ENCODE results near the gene GCM1.

Gene GCM1

DNA sequence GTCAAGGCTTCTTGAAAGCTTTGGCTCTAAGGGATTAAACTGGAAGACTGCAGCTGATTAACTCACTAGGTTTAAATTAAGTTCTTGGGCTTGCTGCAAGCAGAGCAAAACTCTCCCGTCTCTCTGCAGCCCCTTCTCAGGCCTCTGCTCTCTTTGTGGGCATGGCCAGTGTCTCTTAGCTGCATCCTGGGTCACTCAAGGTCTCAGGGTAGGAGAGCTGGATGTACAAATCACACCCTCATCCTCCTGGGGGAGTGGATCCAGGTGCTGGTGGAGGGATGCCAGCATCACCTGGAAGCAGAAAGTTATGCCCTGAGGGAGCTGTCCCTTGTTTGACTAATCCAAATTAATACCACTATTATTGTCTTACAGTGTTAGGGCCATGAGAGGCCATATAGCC lies 35.8 kb downstream of the GCM1 start:
- H4K20me1 ChIP-seq (ENCODE audit: insufficient read depth, low read length): no peaks in the 10 kb centered on the region
- no peak overlapping the region for H3K4me2 ChIP-seq (ENCODE audit: insufficient read depth, low read length)
- no peaks in the 10 kb centered on the region for H3K79me2 ChIP-seq (ENCODE audit: insufficient read depth, low read length)
- H3K27ac ChIP-seq (ENCODE audit: low read length): no peak overlapping the region
- H3K27me3 ChIP-seq (ENCODE audit: insufficient read depth, low read length, poor library complexity): no peaks in the 10 kb centered on the region
- H3K4me1 ChIP-seq (ENCODE audit: insufficient read depth, low read length): no peaks in the 10 kb centered on the region
- no peak for TF ChIP-seq EZH2 (IDR thresholded peaks at IDR 0.05; ENCODE audit: borderline replicate concordance, low read depth, low read length, severe bottlenecking)
- TF ChIP-seq, protein P1, sequence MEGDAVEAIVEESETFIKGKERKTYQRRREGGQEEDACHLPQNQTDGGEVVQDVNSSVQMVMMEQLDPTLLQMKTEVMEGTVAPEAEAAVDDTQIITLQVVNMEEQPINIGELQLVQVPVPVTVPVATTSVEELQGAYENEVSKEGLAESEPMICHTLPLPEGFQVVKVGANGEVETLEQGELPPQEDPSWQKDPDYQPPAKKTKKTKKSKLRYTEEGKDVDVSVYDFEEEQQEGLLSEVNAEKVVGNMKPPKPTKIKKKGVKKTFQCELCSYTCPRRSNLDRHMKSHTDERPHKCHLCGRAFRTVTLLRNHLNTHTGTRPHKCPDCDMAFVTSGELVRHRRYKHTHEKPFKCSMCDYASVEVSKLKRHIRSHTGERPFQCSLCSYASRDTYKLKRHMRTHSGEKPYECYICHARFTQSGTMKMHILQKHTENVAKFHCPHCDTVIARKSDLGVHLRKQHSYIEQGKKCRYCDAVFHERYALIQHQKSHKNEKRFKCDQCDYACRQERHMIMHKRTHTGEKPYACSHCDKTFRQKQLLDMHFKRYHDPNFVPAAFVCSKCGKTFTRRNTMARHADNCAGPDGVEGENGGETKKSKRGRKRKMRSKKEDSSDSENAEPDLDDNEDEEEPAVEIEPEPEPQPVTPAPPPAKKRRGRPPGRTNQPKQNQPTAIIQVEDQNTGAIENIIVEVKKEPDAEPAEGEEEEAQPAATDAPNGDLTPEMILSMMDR (IDR thresholded peaks at IDR 0.05; ENCODE audit: borderline replicate concordance, extremely low read depth, low read length, poor library complexity, severe bottlenecking): no peak
- H3K9ac ChIP-seq (ENCODE audit: low read depth, low read length): no peak overlapping the region
- ATAC-seq (ENCODE audit: insufficient read depth, low read depth) (no peak), DNase-seq (no peak)
- no peak overlapping the region for H3K4me3 ChIP-seq (ENCODE audit: low read depth in 1 of 2, low read length in 2 of 2)
- no peaks in the 10 kb centered on the region for H3K36me3 ChIP-seq (ENCODE audit: insufficient read depth, low read length)
- no peaks in the 10 kb centered on the region for H3K9me3 ChIP-seq (ENCODE audit: insufficient read depth, low read length, severe bottlenecking)
- H2AFZ ChIP-seq (ENCODE audit: low read depth, low read length): no peak overlapping the region

DNA sequence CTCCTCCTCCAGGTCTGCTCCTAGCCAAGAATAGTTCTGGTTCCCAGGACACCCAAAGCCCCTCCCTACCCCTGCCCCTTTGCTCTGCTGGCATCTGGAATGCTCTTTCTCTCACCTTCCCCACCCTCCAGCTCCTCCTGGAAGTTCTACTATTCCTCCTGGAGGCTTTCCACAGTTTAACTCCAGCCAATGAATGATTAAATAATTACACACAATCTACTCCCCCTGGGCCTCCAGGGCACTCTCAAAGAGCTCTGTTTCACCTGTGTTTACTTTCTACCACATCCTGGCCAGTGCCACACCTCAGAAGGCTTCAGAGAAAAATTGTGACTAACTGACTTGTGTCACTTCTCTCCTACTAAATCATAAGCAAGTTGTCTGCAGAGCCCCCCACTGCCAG lies 36.2 kb downstream of the GCM1 start:
- DNase-seq: no peak
- H3K27ac ChIP-seq (ENCODE audit: low read length): no peak overlapping the region
- no peak overlapping the region for H3K4me2 ChIP-seq (ENCODE audit: insufficient read depth, low read length)
- no peaks in the 10 kb centered on the region for H3K79me2 ChIP-seq (ENCODE audit: insufficient read depth, low read length)
- H3K36me3 ChIP-seq (ENCODE audit: insufficient read depth, low read length): no peaks in the 10 kb centered on the region
- TF ChIP-seq, protein P1 (IDR thresholded peaks at IDR 0.05; ENCODE audit: borderline replicate concordance, extremely low read depth, low read length, poor library complexity, severe bottlenecking): no peak
- no peak for TF ChIP-seq EZH2 (IDR thresholded peaks at IDR 0.05; ENCODE audit: borderline replicate concordance, low read depth, low read length, severe bottlenecking)
- H3K9ac ChIP-seq (ENCODE audit: low read depth, low read length): no peak overlapping the region
- H3K4me1 ChIP-seq (ENCODE audit: insufficient read depth, low read length): no peaks in the 10 kb centered on the region
- H3K4me3 ChIP-seq (ENCODE audit: low read depth in 1 of 2, low read length in 2 of 2): no peak overlapping the region
- H3K27me3 ChIP-seq (ENCODE audit: insufficient read depth, low read length, poor library complexity): no peaks in the 10 kb centered on the region
- ATAC-seq (ENCODE audit: insufficient read depth, low read depth): 0 out of 3 replicates have a peak, but pooled peaks have one; percentile 33
- H2AFZ ChIP-seq (ENCODE audit: low read depth, low read length): no peak overlapping the region
- H3K9me3 ChIP-seq (ENCODE audit: insufficient read depth, low read length, severe bottlenecking): no peaks in the 10 kb centered on the region
- no peaks in the 10 kb centered on the region for H4K20me1 ChIP-seq (ENCODE audit: insufficient read depth, low read length)

DNA sequence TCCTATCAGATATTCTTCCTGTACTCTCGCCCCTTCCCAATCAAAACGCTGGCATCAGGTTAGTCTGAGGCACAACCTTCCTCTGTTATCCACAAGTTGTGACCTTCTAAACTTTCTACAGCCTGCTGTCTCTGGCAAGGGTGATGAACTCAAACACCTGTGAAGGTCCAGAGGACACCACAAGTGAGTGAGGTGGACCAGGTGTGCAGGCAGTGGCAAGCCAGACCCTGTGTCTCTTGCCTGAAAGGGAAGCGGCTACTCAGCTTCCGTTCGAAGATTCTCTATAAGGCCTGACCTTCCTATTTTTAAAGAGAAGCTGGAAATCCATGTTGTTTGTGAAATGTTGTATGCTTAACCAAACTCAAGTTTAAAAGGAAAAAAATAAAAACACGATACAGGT lies 36.8 kb downstream of the GCM1 start:
- H2AFZ ChIP-seq (ENCODE audit: low read depth, low read length): no peak overlapping the region
- TF ChIP-seq, protein P1 (IDR thresholded peaks at IDR 0.05; ENCODE audit: borderline replicate concordance, extremely low read depth, low read length, poor library complexity, severe bottlenecking): no peak
- no peak for TF ChIP-seq EZH2 (IDR thresholded peaks at IDR 0.05; ENCODE audit: borderline replicate concordance, low read depth, low read length, severe bottlenecking)
- no peaks in the 10 kb centered on the region for H3K27me3 ChIP-seq (ENCODE audit: insufficient read depth, low read length, poor library complexity)
- H3K36me3 ChIP-seq (ENCODE audit: insufficient read depth, low read length): no peaks in the 10 kb centered on the region
- H4K20me1 ChIP-seq (ENCODE audit: insufficient read depth, low read length): no peaks in the 10 kb centered on the region
- DNase-seq (no peak), ATAC-seq (ENCODE audit: insufficient read depth, low read depth) (no peak)
- no peak overlapping the region for H3K9ac ChIP-seq (ENCODE audit: low read depth, low read length)
- H3K9me3 ChIP-seq (ENCODE audit: insufficient read depth, low read length, severe bottlenecking): no peaks in the 10 kb centered on the region
- no peak overlapping the region for H3K4me2 ChIP-seq (ENCODE audit: insufficient read depth, low read length)
- no peak overlapping the region for H3K4me3 ChIP-seq (ENCODE audit: low read depth in 1 of 2, low read length in 2 of 2)
- no peak overlapping the region for H3K27ac ChIP-seq (ENCODE audit: low read length)
- H3K79me2 ChIP-seq (ENCODE audit: insufficient read depth, low read length): no peaks in the 10 kb centered on the region
- no peaks in the 10 kb centered on the region for H3K4me1 ChIP-seq (ENCODE audit: insufficient read depth, low read length)

DNA sequence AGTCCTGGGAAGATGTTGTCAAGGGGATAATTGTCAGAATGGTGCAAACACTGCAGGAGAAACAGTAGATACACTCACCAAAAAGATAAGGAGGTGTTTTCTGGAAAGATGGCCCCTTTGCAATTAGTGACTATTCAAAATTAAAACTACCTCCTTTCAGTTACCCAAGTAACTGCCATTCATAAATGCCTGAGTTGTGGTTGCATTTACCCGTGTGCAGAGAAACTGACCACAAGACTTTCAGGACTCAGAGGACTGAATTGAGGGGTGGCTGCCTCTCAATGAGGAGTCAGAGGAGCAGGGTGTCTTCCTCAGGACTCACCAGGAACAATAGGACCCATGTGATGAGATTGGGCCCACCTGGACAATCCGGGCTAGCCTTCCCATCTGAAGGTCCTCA lies 39.0 kb downstream of the GCM1 start:
- Histone ChIP-seq H3K79me2 (ENCODE audit: insufficient read depth, low read length) (no peaks in the 10 kb centered on the region), H3K4me3 (ENCODE audit: low read depth in 1 of 2, low read length in 2 of 2) (no peak overlapping the region), H3K9ac (ENCODE audit: low read depth, low read length) (no peak overlapping the region), H2AFZ (ENCODE audit: low read depth, low read length) (no peak overlapping the region), H3K36me3 (ENCODE audit: insufficient read depth, low read length) (no peaks in the 10 kb centered on the region), H4K20me1 (ENCODE audit: insufficient read depth, low read length) (no peaks in the 10 kb centered on the region), H3K4me2 (ENCODE audit: insufficient read depth, low read length) (no peak overlapping the region), H3K9me3 (ENCODE audit: insufficient read depth, low read length, severe bottlenecking) (no peaks in the 10 kb centered on the region), H3K27me3 (ENCODE audit: insufficient read depth, low read length, poor library complexity) (no peaks in the 10 kb centered on the region), H3K4me1 (ENCODE audit: insufficient read depth, low read length) (no peaks in the 10 kb centered on the region), H3K27ac (ENCODE audit: low read length) (no peak overlapping the region)
- no peak for DNase-seq
- ATAC-seq (ENCODE audit: insufficient read depth, low read depth): no peak
- TF ChIP-seq, protein P1 (IDR thresholded peaks at IDR 0.05; ENCODE audit: borderline replicate concordance, extremely low read depth, low read length, poor library complexity, severe bottlenecking): no peak
- no peak for TF ChIP-seq EZH2 (IDR thresholded peaks at IDR 0.05; ENCODE audit: borderline replicate concordance, low read depth, low read length, severe bottlenecking)

Measured in DND-41 (cell line).